Inferior parietal cortex (tissue), 1 donor: Measurements from ENCODE around the gene EMC8.
"Not testable (repeated sequence)": the region's sequence is repeated elsewhere in the genome, so short reads cannot be mapped to it uniquely, and the experiment has no call there.

Experiments used
- DNase-seq: peaks from one replicate; pipeline ENCODE4 v3.0.0-alpha.2; 2016; ENCODE audit errors: extremely low spot score

EMC8 gene

DNA sequence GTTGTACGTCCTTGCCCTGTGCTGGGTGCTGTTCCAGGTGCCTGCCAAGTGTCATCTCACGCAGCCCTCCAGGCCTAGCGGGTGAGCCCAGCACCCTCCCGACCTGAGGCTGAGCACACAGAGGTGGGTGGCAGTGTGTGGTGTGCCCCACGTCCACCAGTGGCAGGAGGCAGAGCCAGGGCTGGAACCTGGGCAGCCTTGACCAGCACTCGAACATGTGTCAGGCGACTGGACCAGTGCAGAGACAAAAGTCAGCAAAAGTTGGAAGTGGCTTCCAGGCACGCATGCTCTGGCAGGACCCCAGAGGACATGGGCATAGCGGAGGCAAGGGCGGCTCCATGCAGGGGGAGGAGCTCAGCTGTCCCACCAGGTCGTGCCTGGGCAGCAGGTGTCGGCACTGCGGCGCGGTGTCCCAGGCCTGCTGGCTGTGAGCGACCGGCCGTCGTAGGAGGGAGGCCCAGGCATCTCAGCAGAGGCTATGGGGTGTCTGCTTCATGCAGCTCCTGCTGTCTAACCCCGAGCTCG lies 35.9 kb upstream of the EMC8 start:
- no peak for DNase-seq

GRCh38 chr16:85834741-85835140 lies 35.4 kb upstream of the EMC8 start:
- no peak for DNase-seq

GRCh38 chr16:85833219-85833920 lies 34.0 kb upstream of the EMC8 start:
- no peak for DNase-seq

DNA sequence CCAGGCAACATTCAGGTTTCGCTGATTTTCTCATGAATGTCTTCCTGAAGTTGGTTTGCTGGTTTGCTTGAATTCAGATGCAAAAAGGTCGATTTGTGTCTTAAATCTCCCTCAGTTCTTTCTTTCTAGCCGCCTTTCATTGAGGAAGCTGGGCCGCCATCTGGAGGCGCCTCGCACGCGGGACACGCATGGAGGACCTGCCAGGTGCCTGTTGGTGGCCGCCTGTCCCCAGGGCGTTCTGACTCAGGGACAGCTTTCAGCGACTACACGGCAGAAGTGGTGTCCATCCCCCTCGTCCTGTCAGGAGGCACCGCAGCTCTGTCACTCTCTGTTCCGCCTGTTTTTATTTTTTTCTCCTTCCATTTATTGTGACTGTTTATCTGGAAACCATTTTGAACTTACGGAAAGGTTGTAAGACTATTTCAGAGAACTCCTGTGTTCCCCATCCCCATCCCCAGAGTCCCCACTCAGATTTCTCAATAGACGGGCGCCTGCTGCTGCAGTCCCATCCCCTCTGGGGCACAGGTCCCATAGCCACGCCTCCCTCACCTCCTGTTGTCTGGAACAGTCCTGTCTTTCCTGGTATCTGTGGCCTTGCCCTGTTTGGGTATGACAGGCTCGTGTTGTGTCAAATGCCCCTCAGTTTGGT lies 33.4 kb upstream of the EMC8 start:
- no peak for DNase-seq

- DNase-seq = no peak
Measured at GRCh38 chr16:85830821-85831220, 31.5 kb upstream of the EMC8 start.

GRCh38 chr16:85829751-85830445 lies 30.6 kb upstream of the EMC8 start:
- DNase-seq = no peak

DNA sequence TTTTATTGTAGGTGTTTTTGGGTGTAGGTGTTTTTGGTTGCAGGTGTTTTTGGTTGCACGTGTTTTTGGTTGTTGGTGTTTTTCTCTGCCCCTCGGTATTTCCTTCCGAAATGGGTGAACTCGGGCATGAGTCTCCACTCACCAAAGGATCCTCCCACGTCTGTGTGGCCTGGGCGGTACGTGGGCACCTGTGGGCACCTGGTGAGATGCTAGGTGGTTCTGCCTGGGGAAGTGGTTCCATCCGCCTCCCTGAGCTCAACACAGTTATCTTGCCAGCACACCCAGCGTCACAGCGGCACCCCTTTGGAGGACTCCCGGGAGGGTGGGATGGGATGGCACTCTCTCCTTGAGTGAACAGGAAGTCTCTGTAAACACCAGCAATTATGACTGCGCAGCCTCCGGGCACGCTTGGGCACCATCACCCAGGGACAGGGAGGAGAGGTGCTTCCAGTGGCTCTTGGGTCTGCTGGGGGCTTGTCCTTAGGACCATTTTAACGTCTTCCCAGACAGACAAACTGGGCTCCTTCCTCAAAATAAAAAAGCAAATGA lies 29.9 kb upstream of the EMC8 start:
- DNase-seq = no peak

DNA sequence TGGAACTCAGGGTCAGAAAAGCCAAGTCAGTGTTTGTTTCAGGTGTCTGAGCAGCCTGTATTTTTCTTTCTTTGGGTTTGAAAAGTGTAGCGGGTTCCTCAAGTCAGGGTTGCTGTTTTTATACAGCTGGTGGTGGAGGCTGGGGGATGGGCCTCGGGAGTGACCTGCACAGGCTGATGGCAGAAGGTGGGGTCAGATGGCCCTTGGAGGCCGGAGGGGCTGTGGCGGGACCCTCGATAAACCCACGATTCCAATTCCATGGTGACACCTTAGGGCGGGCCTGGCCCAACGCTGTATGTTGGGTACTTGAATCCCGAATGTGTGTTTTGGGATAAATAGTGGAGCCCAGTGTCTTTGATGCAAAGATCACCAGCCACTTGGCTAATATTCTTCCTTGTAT lies 28.8 kb upstream of the EMC8 start:
- no peak for DNase-seq

DNA sequence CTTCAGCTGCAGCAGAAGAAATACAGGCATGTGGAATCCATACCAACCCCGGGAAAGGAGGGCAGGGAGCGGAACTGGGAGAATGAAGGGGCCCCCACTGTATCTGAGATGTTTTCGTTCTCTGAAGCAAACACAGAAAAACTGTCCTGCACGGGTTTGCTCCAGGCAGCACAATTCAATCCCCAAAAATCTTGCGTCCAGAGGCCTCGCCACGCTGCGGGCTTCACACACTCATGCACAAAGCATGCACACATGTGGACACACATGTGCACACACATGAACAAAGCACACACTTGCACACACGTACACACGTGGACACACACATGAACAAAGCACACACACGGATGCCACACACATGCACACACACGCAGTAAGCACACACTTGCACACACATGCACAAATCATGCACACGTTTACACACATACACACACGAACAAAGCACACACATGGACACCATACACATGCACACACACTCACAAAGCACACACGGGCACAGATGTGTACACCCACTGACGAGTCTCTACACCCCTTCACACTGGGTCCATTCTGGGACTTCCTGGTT lies 27.4 kb upstream of the EMC8 start:
- DNase-seq = no peak

DNA sequence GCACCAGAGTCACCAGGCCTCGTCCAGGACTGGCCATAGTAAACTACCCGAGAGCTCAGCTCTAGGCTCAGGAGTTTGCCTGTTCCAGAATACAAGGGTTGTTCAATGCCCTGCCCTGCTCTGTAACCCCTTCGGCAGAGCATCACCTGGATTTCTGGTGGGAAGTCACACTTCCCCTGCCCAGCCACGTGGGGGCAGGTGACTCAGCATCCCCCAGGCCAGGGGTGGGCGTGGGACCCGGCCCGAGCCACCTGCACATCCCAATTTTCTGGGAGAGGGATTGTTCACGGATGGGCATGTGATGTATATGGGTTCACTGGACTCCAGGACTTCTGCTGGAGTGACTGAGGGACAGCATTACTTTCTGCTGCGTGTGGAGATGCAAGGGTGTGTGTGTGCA lies 26.0 kb upstream of the EMC8 start:
- no peak for DNase-seq

DNA sequence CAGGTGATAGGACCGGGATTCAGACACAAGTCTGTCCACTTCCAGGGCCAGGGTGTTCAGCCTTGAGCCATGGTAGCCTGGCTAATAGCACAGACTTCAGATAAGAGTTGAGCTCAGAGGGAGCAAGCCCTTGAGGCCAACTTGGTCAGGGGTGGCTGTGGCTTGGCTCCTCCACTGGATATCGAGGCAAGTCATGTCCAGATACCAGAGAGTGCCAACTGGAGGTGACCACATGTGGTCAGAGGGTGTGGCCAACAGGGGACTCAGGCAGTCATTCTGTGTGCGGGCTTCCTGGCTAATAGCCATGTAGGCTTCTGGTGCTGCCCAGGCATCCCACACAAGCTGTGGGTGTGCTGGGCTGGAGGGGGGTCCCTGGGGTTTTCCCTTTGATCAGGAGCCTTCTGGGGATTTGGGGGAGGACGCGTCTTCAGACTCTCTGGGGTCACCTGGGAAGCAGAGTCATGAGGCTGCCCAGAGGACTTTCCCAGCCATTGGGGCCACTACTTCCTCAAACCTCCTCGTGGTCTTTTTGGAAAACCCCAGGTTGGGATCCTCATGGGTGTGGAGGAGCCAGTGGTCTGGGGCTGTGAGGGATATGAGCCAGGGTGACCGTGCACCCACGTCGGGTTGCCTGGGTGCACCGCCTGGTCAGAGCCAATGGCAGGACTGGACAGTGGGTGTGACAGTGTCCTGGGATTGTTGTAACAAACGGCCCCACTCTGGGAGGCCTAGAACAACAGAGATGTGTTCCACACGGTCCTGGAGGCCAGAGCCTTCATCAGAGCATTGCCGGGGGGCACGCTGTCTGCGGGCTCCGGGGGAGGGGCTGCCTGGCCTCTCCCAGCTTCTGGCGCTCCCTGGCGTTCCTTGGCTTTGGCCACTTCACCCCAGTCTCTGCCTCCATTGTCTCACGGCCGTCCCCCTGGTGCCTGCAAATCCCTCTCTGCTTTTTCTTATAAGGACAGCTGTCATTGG lies 25.1 kb upstream of the EMC8 start:
- no peak for DNase-seq

GRCh38 chr16:85823328-85823920 lies 24.1 kb upstream of the EMC8 start:
- no peak for DNase-seq

- DNase-seq = no peak
Measured at GRCh38 chr16:85822145-85822544, 22.8 kb upstream of the EMC8 start.

DNA sequence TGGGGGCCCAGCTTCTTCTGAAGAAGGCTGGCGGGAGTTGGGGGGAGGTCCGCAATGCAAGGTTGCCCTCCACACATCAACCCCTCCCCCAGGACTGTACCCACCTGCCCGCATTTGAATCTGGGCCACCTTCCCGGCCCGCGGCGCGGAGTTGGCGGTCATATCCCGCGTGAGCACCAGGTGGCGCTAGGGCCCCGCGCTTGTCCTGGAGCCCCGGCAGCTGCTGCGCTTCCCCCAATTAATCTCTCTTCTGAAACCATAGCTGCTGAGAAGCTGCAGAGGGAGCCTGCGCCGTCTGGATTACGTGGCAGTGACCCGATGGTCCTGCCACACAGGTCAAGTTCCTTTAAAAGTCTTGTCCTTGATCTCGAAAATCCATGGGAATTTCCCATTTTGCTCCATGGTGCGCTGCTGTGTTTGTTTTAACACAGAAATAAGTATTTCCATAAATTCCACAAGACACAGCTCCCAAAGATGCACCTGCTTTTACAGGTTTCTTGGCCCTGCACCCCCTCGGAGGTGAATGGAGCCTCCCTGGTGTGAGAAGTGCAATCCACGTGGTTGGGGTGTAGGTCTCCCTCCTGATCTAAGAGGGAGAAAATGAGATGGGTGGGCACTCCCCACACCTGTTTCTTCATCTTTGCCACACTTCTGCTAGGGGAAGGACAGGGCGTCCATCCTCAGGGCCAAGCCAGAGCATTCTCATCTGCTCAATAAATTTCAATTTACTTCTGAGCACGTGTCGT lies 22.2 kb upstream of the EMC8 start:
- peak; percentile 68 for DNase-seq

DNA sequence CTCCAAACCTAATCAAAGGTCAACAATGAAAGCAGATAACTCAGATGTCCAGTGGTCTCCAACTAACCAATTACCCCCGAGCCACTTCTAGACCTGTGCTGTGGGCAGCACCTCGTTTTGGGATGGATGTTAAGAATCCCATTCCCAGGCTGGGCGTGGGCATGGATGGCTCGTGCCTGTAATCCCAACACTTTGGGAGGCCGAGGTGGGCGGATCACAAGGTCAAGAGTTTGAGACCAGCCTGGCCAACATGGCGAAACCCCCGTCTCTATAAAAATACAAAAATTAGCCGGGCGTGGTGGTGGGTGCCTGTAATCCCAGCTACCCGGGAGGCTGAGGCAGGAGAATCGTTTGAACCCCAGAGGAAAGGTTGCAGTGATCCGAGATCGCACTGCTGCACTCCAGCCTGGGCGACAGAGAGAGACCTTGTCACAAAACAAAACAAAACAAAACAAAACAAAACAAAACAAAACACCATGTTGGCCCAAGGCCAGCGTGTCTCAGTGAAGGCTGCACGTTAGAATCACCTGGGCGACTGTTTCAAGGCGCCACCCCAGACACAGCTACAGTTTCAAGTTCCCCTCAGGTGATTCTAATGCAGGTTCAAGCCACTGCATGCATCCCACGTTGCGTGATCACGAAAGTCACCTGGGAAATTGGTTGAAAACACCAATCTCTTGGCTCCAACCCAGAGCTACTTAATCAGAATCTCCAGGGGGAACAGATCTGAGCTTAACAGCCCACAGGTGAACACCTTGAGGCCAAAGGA lies 21.4 kb upstream of the EMC8 start:
- no peak for DNase-seq

GRCh38 chr16:85819771-85820170 lies 20.4 kb upstream of the EMC8 start:
- no peak for DNase-seq

DNA sequence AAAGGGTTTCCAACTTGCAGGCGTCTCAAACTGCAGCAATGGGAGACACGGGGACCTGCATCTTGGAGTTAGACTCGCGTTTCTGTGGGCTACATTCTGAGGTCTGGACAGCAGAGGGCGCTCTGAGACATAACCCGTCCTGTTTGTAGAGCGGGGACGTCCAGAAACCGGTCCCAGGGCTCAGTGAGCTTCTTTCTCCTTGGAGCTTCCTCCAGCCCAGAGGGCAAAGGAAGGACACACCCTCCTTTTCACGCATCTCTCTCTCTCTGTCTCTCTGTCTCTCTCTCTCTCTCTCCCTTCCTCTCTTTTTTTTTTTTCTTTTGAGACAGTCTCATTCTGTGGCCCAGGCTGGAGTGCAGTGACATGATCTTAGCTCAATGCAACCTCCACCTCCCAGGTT lies 19.9 kb upstream of the EMC8 start:
- DNase-seq = peak; percentile 72

GRCh38 chr16:85817195-85817594 lies 17.9 kb upstream of the EMC8 start:
- DNase-seq = not testable (repeated sequence)

DNA sequence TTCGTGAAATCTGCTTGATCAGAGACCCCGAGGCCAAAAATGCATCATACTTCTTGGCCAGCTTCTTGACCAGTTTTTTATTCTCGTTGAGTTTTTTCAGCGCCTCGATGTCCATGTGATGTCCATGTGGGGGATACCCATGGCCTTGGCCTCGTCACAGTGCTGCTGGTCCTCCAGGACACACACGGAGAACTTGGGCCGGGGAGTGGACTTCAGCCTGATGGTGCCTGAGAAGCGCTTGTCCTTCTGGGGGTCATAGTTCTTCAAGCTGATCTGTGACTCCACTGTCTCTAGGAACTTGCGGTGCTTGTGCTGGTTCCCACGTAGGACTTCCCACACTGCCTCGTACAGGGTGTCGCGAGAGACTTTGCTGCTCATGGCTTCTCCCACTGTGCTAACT lies 16.8 kb upstream of the EMC8 start:
- no peak for DNase-seq
